GM12878 (cell line): ENCODE results near the gene NMUR1.

Source experiments
- BHLHE40 ChIP-seq, 2 experiments: fragments of 450-650 bp in 1 of 2; IDR thresholded peaks; 2 replicates each; pipeline ENCODE4 v1.6.1; 2011 to 2017; ENCODE audit warnings: low read depth in 2 of 2, borderline replicate concordance in 1 of 2, improper control_type of control experiment in 1 of 2, low read length in 1 of 2, mild to moderate bottlenecking in 1 of 2
- HCFC1 ChIP-seq: fragments of 150-350 bp; IDR thresholded peaks from 2 replicates; pipeline ENCODE4 v1.6.1; 2014; ENCODE audit warnings: low read length
- PML ChIP-seq: IDR thresholded peaks from 2 replicates; pipeline ENCODE4 v1.6.1; 2012; ENCODE audit warnings: low read length, inconsistent platforms
- POLR2AphosphoS2 ChIP-seq: IDR thresholded peaks from 2 replicates; pipeline ENCODE4 v1.6.1; 2011; ENCODE audit warnings: low read depth, mild to moderate bottlenecking, low read length, improper control_type of control experiment, moderate library complexity
- TAF1 ChIP-seq: IDR thresholded peaks from 2 replicates; pipeline ENCODE4 v1.6.1; 2011; ENCODE audit warnings: mild to moderate bottlenecking, low read depth, low read length, borderline replicate concordance
- TF ChIP-seq, protein P1 (sequence below): IDR thresholded peaks from 2 replicates; pipeline ENCODE4 v1.6.1; 2011; ENCODE audit warnings: low read depth, mild to moderate bottlenecking, low read length, moderate library complexity, borderline replicate concordance; ENCODE audit errors: extremely low read depth

DNA sequence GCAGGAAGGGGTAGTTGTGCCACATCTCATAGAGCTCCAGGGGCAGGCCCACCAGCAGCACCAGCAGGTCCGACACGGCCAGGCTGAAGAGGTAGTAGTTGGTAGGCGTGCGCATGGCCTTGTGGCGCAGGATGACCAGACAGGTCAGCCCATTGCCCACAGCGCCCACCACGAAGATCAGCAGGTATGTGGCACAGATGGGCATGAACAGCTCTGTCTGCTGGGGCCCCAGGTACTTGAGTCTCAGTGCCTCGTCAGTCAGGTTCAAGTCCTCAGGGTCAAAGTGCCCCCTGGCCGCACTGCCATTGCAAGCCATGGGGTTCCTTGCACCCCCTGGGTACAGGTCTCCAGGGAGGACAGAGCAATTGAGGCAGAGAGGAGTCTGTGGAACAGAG is 1.6 kb downstream of the NMUR1 start:
- TF ChIP-seq TAF1 (no peak), POLR2AphosphoS2 (no peak), BHLHE40 (IDR thresholded peaks at IDR 0.05; ENCODE audit: borderline replicate concordance in 1 of 2, low read depth in 2 of 2, low read length in 1 of 2) (no peak), PML (no peak), HCFC1 (no peak)
- TF ChIP-seq, protein P1, sequence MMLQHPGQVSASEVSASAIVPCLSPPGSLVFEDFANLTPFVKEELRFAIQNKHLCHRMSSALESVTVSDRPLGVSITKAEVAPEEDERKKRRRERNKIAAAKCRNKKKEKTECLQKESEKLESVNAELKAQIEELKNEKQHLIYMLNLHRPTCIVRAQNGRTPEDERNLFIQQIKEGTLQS = no peak
